Stimulated activated CD4-positive, alpha-beta T cell treated with anti-CD3 and anti-CD28 coated beads, Interleukin-4, amount 100 ng/mL, for 1 hour (primary cell): ENCODE data around the gene C1orf52.
A peak's percentile ranks its signal among the peaks of the same experiment; 100 is the strongest.

Experiments
- DNase-seq: peaks from one replicate; pipeline ENCODE4 v3.0.0-alpha.2; 2020

The C1orf52 gene

GRCh38 chr1:85229574-85230097 is 29.8 kb downstream of the C1orf52 start:
- DNase-seq = no peak

GRCh38 chr1:85228972-85229371 is 30.5 kb downstream of the C1orf52 start:
- DNase-seq = no peak

GRCh38 chr1:85225624-85226380 is 33.7 kb downstream of the C1orf52 start:
- DNase-seq = no peak

- no peak for DNase-seq
These were observed 34.5 kb downstream of the C1orf52 start for GRCh38 chr1:85224734-85225623.

- DNase-seq = no peak
These were observed 35.2 kb downstream of the C1orf52 start for GRCh38 chr1:85224295-85224694.

- DNase-seq = no peak
These were observed 36.1 kb downstream of the C1orf52 start for GRCh38 chr1:85223334-85223733.

- no peak for DNase-seq
These were observed 38.7 kb downstream of the C1orf52 start for GRCh38 chr1:85220756-85221201.

GRCh38 chr1:85219853-85220610 is 39.4 kb downstream of the C1orf52 start:
- DNase-seq = no peak

GRCh38 chr1:85216697-85217096 is 42.8 kb downstream of the C1orf52 start:
- DNase-seq = no peak

- DNase-seq = no peak
These were observed 44.8 kb downstream of the C1orf52 start for GRCh38 chr1:85214654-85215053.

- no peak for DNase-seq
These were observed 51.0 kb downstream of the C1orf52 start for GRCh38 chr1:85208488-85208887.

GRCh38 chr1:85203573-85204171 is 55.8 kb downstream of the C1orf52 start:
- DNase-seq = no peak

GRCh38 chr1:85202864-85203255 is 56.6 kb downstream of the C1orf52 start:
- DNase-seq = no peak

GRCh38 chr1:85202092-85202863 is 57.2 kb downstream of the C1orf52 start:
- no peak for DNase-seq

GRCh38 chr1:85201340-85202091 is 57.9 kb downstream of the C1orf52 start:
- peak; percentile 67 for DNase-seq

- DNase-seq = peak; percentile 71
These were observed 58.8 kb downstream of the C1orf52 start, which contains the start of gene SYDE2 for GRCh38 chr1:85200463-85201339. Gene SYDE2, minus strand, starts transcription at chr1:85201016. Its CDS starts 20 bp downstream, at chr1:85200996.
